Mucosa of stomach (tissue), 1 donor: ENCODE measurements around the gene CDKAL1.

Source experiments
- H3K27me3 ChIP-seq: one replicate; pipeline ENCODE4 v1.7.0; 2013; ENCODE audit warnings: mild to moderate bottlenecking, low read length; ENCODE audit not compliant: control insufficient read depth, insufficient read depth
- H3K36me3 ChIP-seq: one replicate; pipeline ENCODE4 v1.7.0; 2013; ENCODE audit warnings: low read length; ENCODE audit not compliant: control insufficient read depth, insufficient read depth
- H3K4me1 ChIP-seq: one replicate; pipeline ENCODE4 v1.7.0; 2013; ENCODE audit warnings: mild to moderate bottlenecking, low read length; ENCODE audit not compliant: control insufficient read depth, insufficient read depth
- H3K4me3 ChIP-seq: one replicate; pipeline ENCODE4 v1.7.0; 2013; ENCODE audit warnings: low read length
- H3K9ac ChIP-seq: one replicate; pipeline ENCODE4 v1.7.0; 2013; ENCODE audit warnings: mild to moderate bottlenecking, low read length, moderate library complexity
- H3K9me3 ChIP-seq: one replicate; pipeline ENCODE4 v1.7.0; 2013; ENCODE audit warnings: mild to moderate bottlenecking, low read length, moderate library complexity; ENCODE audit not compliant: control insufficient read depth
- donor health status: Pancreatic carcinoma.

CDKAL1 gene

DNA sequence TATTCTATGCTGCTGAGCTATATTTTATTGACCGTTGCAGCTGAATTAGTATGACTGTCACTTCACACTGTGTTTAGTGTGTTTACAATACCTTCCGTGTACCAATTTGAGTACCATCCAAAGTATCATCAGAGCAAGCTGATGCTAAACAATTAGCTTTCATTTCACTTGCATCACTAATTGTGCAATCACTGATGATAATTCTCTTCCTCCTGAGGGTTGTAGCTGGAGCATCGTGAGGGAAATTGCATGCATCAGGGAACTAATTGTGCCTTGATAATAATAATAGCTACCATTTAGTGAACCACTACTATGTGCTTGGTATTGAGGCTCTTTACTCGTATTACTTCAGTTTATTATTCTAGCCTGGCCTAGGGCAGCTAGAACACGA, 674.5 kb downstream of the CDKAL1 start:
- H3K9me3 ChIP-seq, result no peaks in the 10 kb centered on the region
- H3K36me3 ChIP-seq, result no peaks in the 10 kb centered on the region
- H3K9ac ChIP-seq, result no peak overlapping the region
- no peak overlapping the region for H3K4me3 ChIP-seq
- no peaks in the 10 kb centered on the region for H3K27me3 ChIP-seq
- H3K4me1 ChIP-seq, result no peaks in the 10 kb centered on the region

DNA sequence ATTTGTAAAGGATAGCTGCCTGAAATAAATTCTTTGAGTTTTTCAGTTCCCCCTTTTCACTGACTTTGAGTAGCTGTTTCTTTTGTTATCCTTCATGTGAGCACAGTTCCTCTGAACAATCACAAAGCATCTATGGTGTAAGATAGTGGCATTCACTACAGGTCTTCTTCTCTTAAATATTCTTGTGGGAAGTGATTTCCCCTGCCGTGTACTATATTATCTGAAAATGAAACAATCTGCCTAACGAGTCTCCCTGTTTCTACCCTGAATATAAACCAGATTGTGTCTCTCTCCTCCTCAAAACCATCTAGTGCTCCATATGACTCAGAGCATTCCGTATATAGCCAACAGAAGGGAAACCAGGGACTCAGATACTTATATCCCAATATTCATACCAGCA, 679.2 kb downstream of the CDKAL1 start:
- no peaks in the 10 kb centered on the region for H3K4me1 ChIP-seq
- no peak overlapping the region for H3K4me3 ChIP-seq
- no peak overlapping the region for H3K9ac ChIP-seq
- no peaks in the 10 kb centered on the region for H3K27me3 ChIP-seq
- H3K36me3 ChIP-seq, result no peaks in the 10 kb centered on the region
- no peaks in the 10 kb centered on the region for H3K9me3 ChIP-seq

DNA sequence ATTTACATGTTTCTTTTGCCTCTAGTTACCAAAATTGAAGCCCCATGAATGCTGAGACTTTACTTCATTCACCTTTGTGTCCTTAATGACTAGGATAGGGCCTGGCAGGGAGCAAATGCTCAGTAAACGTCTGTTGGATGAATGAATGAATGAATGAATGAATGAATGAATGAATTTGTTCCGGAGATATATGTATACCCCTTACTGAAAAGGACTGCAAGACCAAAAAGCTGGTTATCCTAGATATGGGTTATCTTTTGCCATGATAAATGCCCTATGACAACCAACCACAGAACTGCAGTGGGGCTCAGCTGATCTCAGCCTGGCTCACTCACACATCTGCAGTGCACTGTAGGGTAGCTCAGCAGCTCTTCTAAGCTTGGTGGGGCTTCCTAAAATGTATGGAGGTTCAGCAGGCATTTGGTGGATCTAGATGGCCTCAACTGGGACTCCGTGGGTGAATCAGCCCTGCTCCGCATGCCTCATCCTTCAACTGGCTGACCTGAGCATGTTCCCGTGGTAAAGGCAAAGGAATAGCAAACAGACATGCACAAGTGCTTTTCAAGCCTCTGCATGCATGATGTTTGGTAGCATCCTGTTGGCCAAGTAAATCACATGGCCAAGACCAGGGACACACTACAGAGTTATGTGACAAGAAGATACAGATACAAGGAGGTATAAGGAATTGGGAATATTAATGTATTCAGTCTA, 680.6 kb downstream of the CDKAL1 start:
- no peaks in the 10 kb centered on the region for H3K27me3 ChIP-seq
- no peaks in the 10 kb centered on the region for H3K4me1 ChIP-seq
- no peaks in the 10 kb centered on the region for H3K36me3 ChIP-seq
- H3K4me3 ChIP-seq, result no peak overlapping the region
- H3K9me3 ChIP-seq, result no peaks in the 10 kb centered on the region
- no peak overlapping the region for H3K9ac ChIP-seq

DNA sequence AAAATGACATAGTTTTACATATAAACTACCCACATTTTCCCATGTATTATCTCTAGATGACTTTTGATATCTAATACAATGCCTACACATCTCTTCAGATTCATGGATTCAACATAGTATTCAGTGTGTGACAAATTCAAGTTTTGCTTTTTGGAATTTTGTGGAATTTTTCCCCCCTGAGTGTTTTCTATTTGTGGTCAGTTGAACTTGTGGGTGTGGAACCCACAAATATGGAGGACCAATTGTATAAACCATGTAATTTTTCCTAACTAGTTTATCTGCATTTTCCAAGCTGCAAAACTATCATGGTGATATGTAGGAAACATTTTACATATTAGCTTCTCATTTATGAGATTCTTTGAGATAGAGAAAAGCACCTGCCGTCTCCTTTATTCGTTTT, 685.0 kb downstream of the CDKAL1 start:
- H3K36me3 ChIP-seq, result no peaks in the 10 kb centered on the region
- no peaks in the 10 kb centered on the region for H3K9me3 ChIP-seq
- H3K27me3 ChIP-seq, result no peaks in the 10 kb centered on the region
- no peak overlapping the region for H3K4me3 ChIP-seq
- H3K9ac ChIP-seq, result no peak overlapping the region
- H3K4me1 ChIP-seq, result no peaks in the 10 kb centered on the region

DNA sequence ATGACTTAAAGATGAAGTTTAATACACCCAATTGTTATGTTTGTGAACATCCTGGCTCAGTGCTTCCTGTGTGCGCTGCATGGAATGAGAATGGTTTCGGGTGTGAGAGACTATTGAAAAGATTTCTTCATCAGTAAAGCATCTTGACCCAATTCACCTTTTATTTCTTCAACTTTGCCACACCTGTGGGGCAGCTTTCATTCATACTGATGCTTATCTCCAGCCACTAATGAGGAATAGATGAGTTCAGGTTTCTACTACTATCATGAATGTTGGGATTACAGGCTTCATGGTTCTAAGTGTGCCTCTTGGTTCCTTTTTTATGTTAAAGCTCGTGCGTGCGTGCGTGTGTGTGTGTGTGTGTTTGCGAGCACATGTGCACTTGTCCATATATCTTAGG, 685.6 kb downstream of the CDKAL1 start:
- Histone ChIP-seq H3K9ac (no peak overlapping the region), H3K9me3 (no peaks in the 10 kb centered on the region), H3K4me1 (no peaks in the 10 kb centered on the region), H3K36me3 (no peaks in the 10 kb centered on the region), H3K27me3 (no peaks in the 10 kb centered on the region), H3K4me3 (no peak overlapping the region)

DNA sequence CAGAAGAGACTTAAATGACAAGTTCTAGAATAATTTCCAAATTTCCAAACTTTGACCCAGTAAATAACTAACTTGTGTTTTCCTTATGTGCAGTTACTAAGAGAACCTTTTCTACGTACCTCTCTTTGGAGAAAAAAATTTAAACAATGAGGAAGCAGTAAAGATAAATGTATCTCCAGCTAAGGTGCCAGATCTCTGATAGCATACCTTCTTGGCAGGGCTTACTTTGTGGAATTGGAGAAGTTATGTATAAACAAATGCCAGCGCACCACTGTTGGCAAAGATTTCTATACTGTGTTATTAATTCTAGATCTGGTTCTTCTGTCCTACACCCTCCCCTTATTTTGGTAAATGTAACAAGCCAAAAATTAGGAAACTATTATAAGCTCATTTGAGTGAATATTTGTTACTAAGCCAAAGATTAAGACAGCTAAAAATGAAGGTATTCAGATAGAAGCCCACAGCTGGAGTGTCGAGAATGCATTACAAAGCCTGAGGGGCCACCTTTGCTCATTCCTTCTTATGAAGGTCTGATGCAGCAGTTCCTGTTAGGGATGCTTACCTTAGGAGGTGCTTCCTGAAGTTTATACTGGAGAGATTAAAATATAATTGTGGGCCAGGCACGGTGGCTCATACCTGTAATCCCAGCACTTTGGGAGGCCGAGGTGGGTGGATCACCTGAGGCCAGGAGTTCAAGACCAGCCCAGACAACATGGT, 686.2 kb downstream of the CDKAL1 start:
- Histone ChIP-seq H3K36me3 (no peaks in the 10 kb centered on the region), H3K4me1 (no peaks in the 10 kb centered on the region), H3K4me3 (no peak overlapping the region), H3K9ac (no peak overlapping the region), H3K27me3 (no peaks in the 10 kb centered on the region), H3K9me3 (no peaks in the 10 kb centered on the region)

DNA sequence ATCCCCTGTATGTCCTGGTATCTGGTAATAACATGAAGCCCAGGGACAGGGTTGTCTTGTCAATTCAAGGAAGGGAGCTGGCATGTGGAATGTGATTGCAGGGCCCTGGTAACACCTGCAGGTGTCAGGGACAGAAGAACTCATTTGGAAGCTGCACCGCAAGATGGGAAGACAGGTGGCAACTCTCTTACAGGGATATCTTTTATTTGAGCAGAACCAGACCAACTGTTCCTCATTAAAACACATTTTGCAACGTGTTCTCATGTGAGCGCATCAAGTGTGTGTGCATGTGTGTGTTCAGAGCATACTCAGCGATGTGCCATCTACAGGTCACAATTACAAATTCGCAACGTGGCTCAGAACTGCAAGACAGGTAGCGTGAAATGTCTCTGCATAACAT, 688.4 kb downstream of the CDKAL1 start:
- no peak overlapping the region for H3K9ac ChIP-seq
- H3K4me1 ChIP-seq, result no peaks in the 10 kb centered on the region
- no peaks in the 10 kb centered on the region for H3K27me3 ChIP-seq
- H3K4me3 ChIP-seq, result no peak overlapping the region
- H3K36me3 ChIP-seq, result no peaks in the 10 kb centered on the region
- H3K9me3 ChIP-seq, result no peaks in the 10 kb centered on the region

DNA sequence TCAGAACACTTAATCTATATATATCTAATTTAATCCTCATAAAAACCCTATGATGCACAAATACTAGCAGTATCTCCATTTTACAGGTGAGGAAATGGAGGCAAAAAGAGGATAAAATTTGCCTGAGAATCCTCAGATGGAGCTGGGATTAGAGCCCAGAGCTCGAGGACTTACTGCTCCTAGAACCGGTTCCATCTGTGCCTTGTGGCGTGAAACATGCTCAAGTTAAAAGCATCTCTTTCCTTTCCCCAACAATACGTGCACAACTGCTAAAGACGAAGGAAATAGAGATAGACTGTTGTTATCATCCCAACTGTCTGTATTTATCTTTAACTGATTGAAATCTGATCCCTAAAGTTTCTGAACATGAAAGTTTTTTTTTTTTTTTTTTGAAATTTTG, 691.7 kb downstream of the CDKAL1 start:
- no peaks in the 10 kb centered on the region for H3K36me3 ChIP-seq
- H3K9ac ChIP-seq, result no peak overlapping the region
- no peaks in the 10 kb centered on the region for H3K27me3 ChIP-seq

DNA sequence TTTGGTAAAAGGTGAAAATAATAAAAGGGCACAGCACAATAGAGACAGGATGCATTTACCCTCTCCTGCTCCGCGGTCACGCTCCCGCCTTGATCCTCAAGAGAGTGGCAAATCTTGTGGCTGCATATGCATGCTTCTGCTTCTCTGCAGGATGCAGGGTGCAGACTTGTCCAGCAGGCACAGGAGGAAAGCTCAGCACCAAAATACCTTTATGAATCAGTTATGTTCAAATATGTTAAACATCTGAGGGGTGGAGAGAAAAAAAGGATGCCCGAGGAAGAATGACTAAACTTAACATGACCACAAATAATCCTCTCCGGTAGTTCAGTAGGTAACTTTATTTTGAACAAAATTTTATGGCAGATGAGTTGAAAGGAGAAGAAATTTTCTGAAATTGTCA, 693.2 kb downstream of the CDKAL1 start:
- Histone ChIP-seq H3K27me3 (no peaks in the 10 kb centered on the region), H3K9me3 (no peaks in the 10 kb centered on the region), H3K4me1 (no peaks in the 10 kb centered on the region), H3K36me3 (no peaks in the 10 kb centered on the region), H3K9ac (no peak overlapping the region), H3K4me3 (no peak overlapping the region)

More for the DNA sequence above, 691.7 kb downstream of the CDKAL1 start:
- H3K4me1 ChIP-seq, result no peaks in the 10 kb centered on the region
- no peak overlapping the region for H3K4me3 ChIP-seq
- no peaks in the 10 kb centered on the region for H3K9me3 ChIP-seq

DNA sequence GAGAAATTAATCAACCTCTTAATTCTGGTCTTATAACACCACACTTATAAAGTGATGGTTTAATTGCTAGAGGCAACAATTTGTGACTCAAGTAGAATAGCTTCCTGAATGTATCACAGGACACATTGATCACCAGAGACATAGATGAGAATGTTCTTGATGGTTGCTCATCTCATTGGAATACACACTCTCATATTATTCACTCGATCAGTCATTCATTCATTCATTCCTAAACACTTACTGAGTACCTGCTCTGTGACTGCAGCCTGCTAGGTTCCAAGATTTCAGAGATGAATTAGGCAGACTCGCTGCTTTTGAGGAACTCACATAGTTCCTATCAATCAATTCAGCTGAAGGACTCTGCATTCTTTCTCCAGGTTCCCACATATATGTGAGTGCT, 694.2 kb downstream of the CDKAL1 start:
- H3K27me3 ChIP-seq, result no peaks in the 10 kb centered on the region
- no peaks in the 10 kb centered on the region for H3K36me3 ChIP-seq
- H3K4me1 ChIP-seq, result no peaks in the 10 kb centered on the region
- H3K4me3 ChIP-seq, result no peak overlapping the region
- no peaks in the 10 kb centered on the region for H3K9me3 ChIP-seq
- H3K9ac ChIP-seq, result no peak overlapping the region

DNA sequence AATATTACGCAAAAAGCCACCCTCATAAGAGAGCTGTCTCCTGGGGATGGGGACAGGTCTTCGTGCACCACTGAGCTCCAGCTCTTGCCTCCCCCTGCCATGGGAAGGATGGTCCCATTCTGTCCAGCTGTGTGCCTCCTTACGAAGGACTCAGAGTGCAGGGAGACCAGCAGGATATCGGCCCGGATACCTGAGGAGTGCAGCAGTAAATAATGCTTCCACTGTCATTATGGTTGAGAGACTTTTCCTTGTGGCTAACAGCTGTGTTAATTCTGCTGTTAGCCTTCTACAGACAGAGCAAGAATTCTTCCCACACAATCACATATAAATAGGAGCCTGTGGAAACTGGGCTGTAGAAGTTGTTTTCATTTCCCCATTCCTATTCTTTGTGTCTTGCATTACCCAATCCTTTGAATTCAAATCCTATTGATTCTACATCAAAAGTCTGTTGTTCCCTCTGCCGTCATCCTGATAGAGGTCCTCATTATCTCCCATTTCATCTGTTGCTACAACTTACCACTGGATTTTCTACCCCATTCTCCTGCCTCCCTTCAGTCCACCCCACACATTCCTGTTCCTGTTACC, 694.7 kb downstream of the CDKAL1 start:
- Histone ChIP-seq H3K4me3 (no peak overlapping the region), H3K27me3 (no peaks in the 10 kb centered on the region), H3K9me3 (no peaks in the 10 kb centered on the region), H3K36me3 (no peaks in the 10 kb centered on the region), H3K9ac (no peak overlapping the region), H3K4me1 (no peaks in the 10 kb centered on the region)

DNA sequence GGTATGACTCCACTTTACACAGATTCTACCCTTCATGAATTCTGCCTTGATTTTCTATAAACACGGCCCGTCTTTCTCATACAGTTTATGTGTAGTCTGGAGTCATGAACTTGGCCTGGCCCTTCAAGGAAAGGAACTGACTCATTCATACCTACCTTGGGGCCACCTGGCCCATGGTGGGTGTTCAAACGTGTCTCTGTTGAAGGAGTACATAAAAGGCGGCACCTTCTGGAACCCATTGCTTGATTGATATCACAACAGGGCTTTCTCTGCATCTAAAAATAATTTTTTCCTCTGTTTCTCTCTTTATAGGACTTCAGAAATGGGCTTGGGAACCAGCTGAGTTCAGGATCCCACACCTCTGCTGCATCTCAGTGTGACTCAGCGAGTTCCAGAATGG, 696.3 kb downstream of the CDKAL1 start:
- Histone ChIP-seq H3K36me3 (no peaks in the 10 kb centered on the region), H3K9ac (no peak overlapping the region), H3K27me3 (no peaks in the 10 kb centered on the region), H3K4me1 (no peaks in the 10 kb centered on the region), H3K4me3 (no peak overlapping the region), H3K9me3 (no peaks in the 10 kb centered on the region)
